Cardiac fibroblast (primary cell): Measurements from ENCODE around the gene CHPT1.

ENCODE experiments used
- DNase-seq, 2 donors: peaks; one replicate each; pipeline versions ENCODE4 v3.0.0 to v3.0.0-alpha.2; 2010; ENCODE audit warnings: low read depth in 2 of 2
- H3K4me3 ChIP-seq, 2 donors: replicated peaks in 1 of 2; 1 replicate in 1 of 2; 2 replicates in 1 of 2; pipeline ENCODE4 v1.5.1; 2011; ENCODE audit warnings: low read depth in 2 of 2, low read length in 2 of 2, mild to moderate bottlenecking in 2 of 2, moderate library complexity in 1 of 2
- TF ChIP-seq, protein P1 (sequence below): IDR thresholded peaks from one replicate; pipeline ENCODE4 v1.5.1; 2011; ENCODE audit warnings: low read depth, mild to moderate bottlenecking, low read length, inconsistent platforms

CHPT1 gene

GRCh38 chr12:101714877-101715444 lies 17.5 kb downstream of the CHPT1 start:
- no peak overlapping the region for H3K4me3 ChIP-seq
- TF ChIP-seq, protein P1, sequence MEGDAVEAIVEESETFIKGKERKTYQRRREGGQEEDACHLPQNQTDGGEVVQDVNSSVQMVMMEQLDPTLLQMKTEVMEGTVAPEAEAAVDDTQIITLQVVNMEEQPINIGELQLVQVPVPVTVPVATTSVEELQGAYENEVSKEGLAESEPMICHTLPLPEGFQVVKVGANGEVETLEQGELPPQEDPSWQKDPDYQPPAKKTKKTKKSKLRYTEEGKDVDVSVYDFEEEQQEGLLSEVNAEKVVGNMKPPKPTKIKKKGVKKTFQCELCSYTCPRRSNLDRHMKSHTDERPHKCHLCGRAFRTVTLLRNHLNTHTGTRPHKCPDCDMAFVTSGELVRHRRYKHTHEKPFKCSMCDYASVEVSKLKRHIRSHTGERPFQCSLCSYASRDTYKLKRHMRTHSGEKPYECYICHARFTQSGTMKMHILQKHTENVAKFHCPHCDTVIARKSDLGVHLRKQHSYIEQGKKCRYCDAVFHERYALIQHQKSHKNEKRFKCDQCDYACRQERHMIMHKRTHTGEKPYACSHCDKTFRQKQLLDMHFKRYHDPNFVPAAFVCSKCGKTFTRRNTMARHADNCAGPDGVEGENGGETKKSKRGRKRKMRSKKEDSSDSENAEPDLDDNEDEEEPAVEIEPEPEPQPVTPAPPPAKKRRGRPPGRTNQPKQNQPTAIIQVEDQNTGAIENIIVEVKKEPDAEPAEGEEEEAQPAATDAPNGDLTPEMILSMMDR: no peak
- DNase-seq: no peak

- H3K4me3 ChIP-seq: no peak overlapping the region
- peak in 1 of 2 donors; percentile 38 for DNase-seq
- TF ChIP-seq, protein P1: no peak
These were observed 22.1 kb downstream of the CHPT1 start for GRCh38 chr12:101719566-101719965.

- TF ChIP-seq, protein P1: no peak
- no peak for DNase-seq
- no peak overlapping the region for H3K4me3 ChIP-seq
These were observed 22.7 kb downstream of the CHPT1 start for GRCh38 chr12:101720118-101720517.

DNA sequence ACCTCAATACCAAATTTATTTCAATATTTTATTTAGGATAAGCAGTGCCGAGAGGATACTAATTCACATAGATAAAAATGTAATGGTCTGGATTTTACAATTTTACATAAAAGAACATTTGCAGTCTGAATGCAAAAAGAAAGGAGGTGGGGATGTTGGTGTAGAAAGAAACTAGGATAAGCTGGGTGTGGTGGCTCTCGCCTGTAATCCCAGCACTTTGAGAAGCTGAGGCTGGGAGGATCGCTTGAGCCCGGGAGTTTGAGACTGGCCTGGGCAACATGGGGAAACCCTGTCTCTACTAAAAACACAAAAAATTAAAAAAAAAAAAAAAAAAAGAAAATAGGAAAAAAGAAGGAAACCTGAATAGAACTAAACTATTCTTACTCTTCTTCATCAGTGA lies 25.0 kb downstream of the CHPT1 start:
- no peak overlapping the region for H3K4me3 ChIP-seq
- TF ChIP-seq, protein P1: no peak
- no peak for DNase-seq

DNA sequence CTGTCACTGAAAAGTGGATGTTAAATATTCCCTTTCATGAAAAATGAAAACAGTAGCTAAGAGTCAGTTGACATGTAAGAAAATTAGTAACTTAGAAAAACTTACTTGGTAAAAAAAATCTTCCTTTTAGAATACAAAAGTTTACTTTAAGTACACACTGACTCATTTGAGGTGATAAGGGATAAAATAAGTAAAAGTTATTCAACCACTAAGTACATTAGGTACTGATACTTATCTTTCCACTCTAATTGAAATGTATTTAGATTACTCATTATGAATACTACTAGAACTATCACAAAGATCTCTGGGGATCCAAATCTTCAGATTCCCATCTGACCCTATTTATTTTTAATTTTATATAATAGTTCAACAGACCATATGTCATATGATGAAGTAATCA lies 29.7 kb downstream of the CHPT1 start:
- no peak overlapping the region for H3K4me3 ChIP-seq
- no peak for DNase-seq
- TF ChIP-seq, protein P1: no peak

DNA sequence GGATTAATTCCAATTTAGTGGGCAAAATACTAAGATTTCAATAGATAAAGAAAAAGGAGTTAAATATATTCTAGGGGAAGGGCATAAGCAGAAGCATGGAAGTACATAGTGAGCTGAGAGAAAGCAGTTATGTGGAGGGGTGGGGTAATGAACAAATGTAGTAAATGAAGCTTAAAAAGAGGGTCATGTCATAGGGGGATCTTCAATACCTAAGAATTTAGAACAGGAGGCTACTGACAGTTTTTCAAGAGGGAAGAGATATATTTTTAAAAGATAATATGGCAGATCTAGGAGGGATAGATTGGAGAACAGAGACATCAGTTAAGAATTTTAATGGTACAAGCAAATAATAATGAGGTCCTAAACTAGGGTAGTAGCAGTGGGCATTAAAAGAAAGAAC lies 32.4 kb downstream of the CHPT1 start:
- H3K4me3 ChIP-seq: no peak overlapping the region
- TF ChIP-seq, protein P1: no peak
- no peak for DNase-seq

DNA sequence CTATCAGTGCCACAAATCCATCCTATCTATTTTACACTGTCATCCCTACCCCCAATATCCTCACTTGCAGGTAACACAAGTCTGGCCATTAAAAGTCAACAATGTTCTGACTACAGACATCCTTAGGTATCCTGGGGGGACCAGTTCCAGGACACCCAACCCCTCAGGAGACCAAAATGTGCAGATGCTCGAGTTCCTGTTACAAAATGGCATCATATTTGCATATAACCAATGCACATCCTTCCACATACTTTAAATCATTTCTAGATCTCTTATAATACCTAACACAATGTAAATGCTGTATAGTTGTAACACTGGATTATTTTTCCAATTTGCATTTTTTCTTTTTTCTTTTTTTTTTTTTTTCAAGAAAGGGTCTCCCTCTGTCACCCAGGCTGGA lies 34.9 kb downstream of the CHPT1 start:
- no peak for DNase-seq
- no peak overlapping the region for H3K4me3 ChIP-seq
- TF ChIP-seq, protein P1: no peak
